Measurements from ENCODE around the gene AKAIN1.

Gene AKAIN1

GRCh38 chr18:5097116-5097703 is 99.8 kb downstream of the AKAIN1 start:
- no peak for DNase-seq (ENCODE audit: low read depth, low spot score)
- H3K9me3 ChIP-seq (ENCODE audit: low read depth, low read length), result no peaks in the 10 kb centered on the region
- no peaks in the 10 kb centered on the region for H3K36me3 ChIP-seq (ENCODE audit: insufficient read depth, low read length)
- no peak overlapping the region for H3K9ac ChIP-seq (ENCODE audit: insufficient read length)
- TF ChIP-seq FOXP2 (optimal IDR thresholded peaks at IDR 0.05; ENCODE audit: control extremely low read depth, extremely low read length, insufficient read depth), result no peak
- no peak for TF ChIP-seq POLR2AphosphoS5 (IDR thresholded peaks at IDR 0.05; ENCODE audit: borderline replicate concordance, low read depth, low read length)
- no peak for TF ChIP-seq EZH2 (IDR thresholded peaks at IDR 0.05)
- no peak overlapping the region for H3K4me3 ChIP-seq
- H3K27ac ChIP-seq, result no peak overlapping the region

- no peaks in the 10 kb centered on the region for H3K36me3 ChIP-seq (ENCODE audit: insufficient read depth, low read length)
- no peak overlapping the region for H3K4me3 ChIP-seq
- TF ChIP-seq EZH2 (IDR thresholded peaks at IDR 0.05) (no peak), POLR2AphosphoS5 (IDR thresholded peaks at IDR 0.05; ENCODE audit: borderline replicate concordance, low read depth, low read length) (no peak), FOXP2 (optimal IDR thresholded peaks at IDR 0.05; ENCODE audit: control extremely low read depth, extremely low read length, insufficient read depth) (no peak)
- no peak overlapping the region for H3K27ac ChIP-seq
- no peak for DNase-seq (ENCODE audit: low read depth, low spot score)
- no peak overlapping the region for H3K9ac ChIP-seq (ENCODE audit: insufficient read length)
- no peaks in the 10 kb centered on the region for H3K9me3 ChIP-seq (ENCODE audit: low read depth, low read length)
Observed at GRCh38 chr18:5095239-5095638, 101.8 kb downstream of the AKAIN1 start.

GRCh38 chr18:5093902-5094301 is 103.2 kb downstream of the AKAIN1 start:
- H3K36me3 ChIP-seq (ENCODE audit: insufficient read depth, low read length), result no peaks in the 10 kb centered on the region
- TF ChIP-seq EZH2 (IDR thresholded peaks at IDR 0.05), result no peak
- no peak for TF ChIP-seq FOXP2 (optimal IDR thresholded peaks at IDR 0.05; ENCODE audit: control extremely low read depth, extremely low read length, insufficient read depth)
- TF ChIP-seq POLR2AphosphoS5 (IDR thresholded peaks at IDR 0.05; ENCODE audit: borderline replicate concordance, low read depth, low read length), result no peak

More at GRCh38 chr18:5093902-5094301, 103.2 kb downstream of the AKAIN1 start:
- Histone ChIP-seq H3K4me3 (no peak overlapping the region), H3K27ac (no peak overlapping the region), H3K9me3 (ENCODE audit: low read depth, low read length) (no peaks in the 10 kb centered on the region), H3K9ac (ENCODE audit: insufficient read length) (no peak overlapping the region)
- no peak for DNase-seq (ENCODE audit: low read depth, low spot score)

Data from SK-N-MC (cell line).